Motor neuron (in vitro differentiated cells): Measurements from ENCODE around the gene SLC16A12. TPM values are rescaled to one million over a fixed set of nuclear protein-coding genes. Genes with fewer than 3 reads are reported as not detected.
A peak's percentile ranks its signal among the peaks of the same experiment; 100 is the strongest.
"Not testable (repeated sequence)": the region's sequence is repeated elsewhere in the genome, so short reads cannot be mapped to it uniquely, and the experiment has no call there.

Experiments used
- ATAC-seq, 8 experiments: fragments of 200-7000 bp; cut with Tn5 transposase; replicated peaks in 6 of 8; 2 replicates each; pipeline ENCODE4 v1.8.0; 2021; ENCODE audit warnings: mild to moderate bottlenecking in 8 of 8, moderate library complexity in 8 of 8
- H3K27ac ChIP-seq, 2 donors: fragments of 250-450 bp; sonication (Bioruptor Pico); 2 replicates each; pipeline ENCODE4 v1.9.0; 2021; ENCODE audit warnings: antibody characterized with exemption in 2 of 2, mild to moderate bottlenecking in 2 of 2, moderate library complexity in 1 of 2
- H3K4me1 ChIP-seq, 2 donors: fragments of 250-450 bp; sonication (Bioruptor Pico); replicated peaks in 1 of 2; 2 replicates each; pipeline ENCODE4 v1.6.1; 2021; ENCODE audit warnings: antibody characterized with exemption in 2 of 2, mild to moderate bottlenecking in 2 of 2, moderate library complexity in 1 of 2
- H3K4me3 ChIP-seq, 5 donors: fragments of 250-450 bp; sonication (Bioruptor Pico); 2 replicates each; pipeline ENCODE4 v1.9.0; 2021; ENCODE audit warnings: antibody characterized with exemption in 5 of 5, mild to moderate bottlenecking in 5 of 5, moderate library complexity in 4 of 5
- WGBS, 10 experiments: fragments of 450-650 bp; shearing (Covaris generic); methylation state at CpG; one replicate each; pipeline ENCODE4 v1.0.0; 2022; 5-methylcytosine and 5-hydroxymethylcytosine counted together
- in situ Hi-C, 9 experiments: fragments of 400-800 bp; cut with MboI; loops; one replicate each; pipeline ENCODE4 v1.15.0; 2021; ENCODE audit warnings: low sequenced_read_pairs in 9 of 9, low pct_unique_long_range_greater_than_20kb in 2 of 9; ENCODE audit not compliant: unreplicated experiment in 9 of 9
- total RNA-seq, 8 experiments: library from RNA; unstranded; fragments of 300-600 nt; gene quantifications; 2 replicates each; pipeline versions ENCODE4 v1.2.3 to v1.2.4, GENCODE V29; 2022

The SLC16A12 gene
- total RNA-seq, 8 experiments from 2014 or later, result under 0.01 to 15.8 (median 0.14) TPM; not detected in 3

- in situ Hi-C loops, result no loop called here
- Histone ChIP-seq H3K4me3 (no peak overlapping the region), H3K4me1 (no peaks in the 10 kb centered on the region), H3K27ac (no peak overlapping the region)
- ATAC-seq, result peak in 3 of 8 experiments; percentile 22 to 69 (median 29)
- WGBS, 10 experiments, result 36 to 100% (median 83%) methylated on average over 1 to 4 of the region's 4 CpGs
Measured at GRCh38 chr10:89540420-89540949, 5.1 kb upstream of the SLC16A12 start.

DNA sequence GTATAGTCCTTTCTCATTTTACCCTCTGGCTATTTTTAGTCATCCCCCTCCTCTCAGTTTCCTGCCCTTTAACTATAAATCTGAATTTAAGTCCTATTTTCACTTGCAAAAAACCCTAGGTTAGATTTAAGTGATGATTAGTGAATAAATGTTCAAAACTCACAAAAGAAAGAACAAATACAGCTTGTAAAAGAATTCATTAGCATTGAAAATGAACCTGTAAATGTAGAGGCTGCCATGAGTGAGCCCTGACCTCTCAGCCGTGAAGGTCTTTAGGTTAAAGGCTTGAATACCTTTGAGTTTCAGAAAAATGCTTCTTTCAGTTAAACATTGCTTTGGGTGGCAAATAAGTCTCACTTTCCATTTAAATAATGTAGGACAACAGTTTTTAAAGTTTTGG lies 2.0 kb upstream of the SLC16A12 start:
- WGBS, 10 experiments, result 0 to 100% (median 38%) methylated on average over 1 of the region's 1 CpG; no CpG with 5 or more reads in 4 of the 10 experiments
- in situ Hi-C loops, result no loop called here
- ATAC-seq, result no peak

GRCh38 chr10:89536013-89536354 lies 590 bp upstream of the SLC16A12 start:
- whole genome bisulfite sequencing, 10 experiments, result 16 to 100% (median 75%) methylated on average over 1 to 5 of the region's 16 CpGs
- ATAC-seq, result no peak
- Histone ChIP-seq H3K4me1 (no peaks in the 10 kb centered on the region), H3K27ac (no peak overlapping the region), H3K4me3 (peak overlapping the region; percentile 24 to 37 (median 31))
- in situ Hi-C loops, result no loop called here

More for the DNA sequence above, 2.0 kb upstream of the SLC16A12 start:
- Histone ChIP-seq H3K4me3 (no peak overlapping the region), H3K27ac (no peak overlapping the region), H3K4me1 (no peaks in the 10 kb centered on the region)

DNA sequence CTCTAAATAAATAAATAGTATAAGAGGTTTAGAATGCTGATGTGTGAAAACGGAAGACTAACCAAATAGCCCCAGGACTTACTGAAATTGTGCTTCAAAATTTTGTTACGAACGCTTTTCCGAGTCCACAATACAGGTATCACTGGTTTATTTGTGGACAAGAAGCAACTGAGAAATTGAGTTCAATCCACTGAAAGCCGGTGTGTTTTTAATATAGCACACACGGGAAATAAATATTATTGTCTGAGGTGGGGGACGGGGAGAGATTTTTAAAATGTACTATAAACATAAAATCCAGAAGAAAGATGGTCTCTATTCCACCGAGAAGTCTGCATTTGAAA lies 598 bp downstream of the SLC16A12 start:
- WGBS, 10 experiments, result 0 to 38% (median 16%) methylated on average over 1 to 8 of the region's 8 CpGs; no CpG with 5 or more reads in 1 of the 10 experiments
- ATAC-seq, result no peak
- Histone ChIP-seq H3K4me1 (no peaks in the 10 kb centered on the region), H3K4me3 (peak overlapping the region in 4 of 5 donors; percentile 27 to 37 (median 31)), H3K27ac (no peak overlapping the region)
- in situ Hi-C loops, result no loop called here

- H3K27ac ChIP-seq, result no peak overlapping the region
- no peak for ATAC-seq
- H3K4me3 ChIP-seq, result no peak overlapping the region
- 52 to 93% (median 76%) methylated on average over 2 to 3 of the region's 3 CpGs; no CpG with 5 or more reads in 2 of the 10 experiments for WGBS, 10 experiments
- no peaks in the 10 kb centered on the region for H3K4me1 ChIP-seq
- in situ Hi-C loops, result no loop called here
Measured at GRCh38 chr10:89532476-89532875, 2.9 kb downstream of the SLC16A12 start.

- H3K27ac ChIP-seq, result no peak overlapping the region
- ATAC-seq, result no peak
- in situ Hi-C loops, result no loop called here
- WGBS, 10 experiments, result 0 to 100% (median 75%) methylated on average over 1 to 3 of the region's 3 CpGs; no CpG with 5 or more reads in 1 of the 10 experiments
- H3K4me1 ChIP-seq, result no peaks in the 10 kb centered on the region
- no peak overlapping the region for H3K4me3 ChIP-seq
Measured at GRCh38 chr10:89531359-89531758, 4.0 kb downstream of the SLC16A12 start.

- 54 to 100% (median 80%) methylated on average over 1 to 5 of the region's 6 CpGs; no CpG with 5 or more reads in 5 of the 10 experiments for WGBS, 10 experiments
- H3K27ac ChIP-seq, H3K4me3 ChIP-seq, ATAC-seq, H3K4me1 ChIP-seq, in situ Hi-C loops: not testable (repeated sequence)
Measured at GRCh38 chr10:89529711-89530110, 5.7 kb downstream of the SLC16A12 start.

DNA sequence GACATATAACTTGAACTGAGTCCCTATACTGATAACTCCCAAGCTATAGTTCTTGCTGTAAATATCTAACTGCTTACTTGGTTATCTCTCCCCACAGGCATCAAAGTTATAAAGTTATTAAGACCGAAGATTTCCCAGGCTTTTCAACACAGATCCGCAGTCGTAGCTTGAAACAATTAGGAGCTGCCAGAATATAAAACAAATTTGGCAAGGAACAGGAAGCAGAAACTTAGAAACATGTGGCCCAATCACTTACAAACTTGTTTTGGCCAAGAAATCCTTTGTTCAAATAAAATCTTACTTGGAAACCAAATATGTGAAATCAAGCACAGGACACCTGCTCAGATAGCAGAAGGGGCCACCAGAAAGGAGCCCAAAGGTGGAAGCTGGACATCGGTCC lies 9.0 kb downstream of the SLC16A12 start:
- in situ Hi-C loops, result no loop called here
- 0 to 100% (median 85%) methylated on average over 1 to 4 of the region's 4 CpGs for WGBS, 10 experiments
- Histone ChIP-seq H3K4me1 (no peaks in the 10 kb centered on the region), H3K27ac (no peak overlapping the region), H3K4me3 (no peak overlapping the region)
- ATAC-seq, result no peak

DNA sequence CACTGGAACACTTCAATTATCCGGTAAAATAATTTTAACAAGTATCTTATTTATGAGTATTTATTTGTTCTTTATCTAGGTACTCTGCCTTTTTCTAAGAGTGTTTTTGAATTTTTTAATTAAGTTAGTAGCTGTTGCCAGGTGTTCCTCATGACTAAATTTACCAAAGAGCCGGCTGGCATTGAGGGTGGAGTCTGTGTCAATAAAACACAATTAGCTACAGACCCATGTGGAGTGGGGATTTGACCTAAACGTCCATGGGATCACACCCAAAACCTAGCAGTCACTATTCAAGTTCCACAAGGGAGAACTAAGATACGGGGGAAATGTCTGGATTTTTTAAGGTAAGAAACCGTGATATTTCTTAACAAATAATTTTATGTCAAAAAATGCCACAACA lies 9.8 kb downstream of the SLC16A12 start:
- Histone ChIP-seq H3K4me3 (no peak overlapping the region), H3K27ac (no peak overlapping the region), H3K4me1 (no peaks in the 10 kb centered on the region)
- in situ Hi-C loops, result no loop called here
- ATAC-seq, result peak in 1 of 8 experiments; percentile 50
- 30 to 94% (median 67%) methylated on average over 3 to 5 of the region's 5 CpGs; no CpG with 5 or more reads in 2 of the 10 experiments for WGBS, 10 experiments

- no peak for ATAC-seq
- in situ Hi-C loops, result no loop called here
- Histone ChIP-seq H3K4me3 (no peak overlapping the region), H3K4me1 (no peaks in the 10 kb centered on the region), H3K27ac (no peak overlapping the region)
- WGBS, 10 experiments, result 52 to 100% (median 74%) methylated on average over 2 to 6 of the region's 7 CpGs; no CpG with 5 or more reads in 2 of the 10 experiments
Measured at GRCh38 chr10:89524279-89524678, 11.1 kb downstream of the SLC16A12 start.

- Histone ChIP-seq H3K4me3 (no peak overlapping the region), H3K27ac (no peak overlapping the region), H3K4me1 (no peaks in the 10 kb centered on the region)
- ATAC-seq, result no peak
- WGBS, 10 experiments, result 60 to 100% (median 86%) methylated on average over 1 of the region's 1 CpG; no CpG with 5 or more reads in 3 of the 10 experiments
- in situ Hi-C loops, result no loop called here
Measured at GRCh38 chr10:89523274-89523673, 12.1 kb downstream of the SLC16A12 start.

DNA sequence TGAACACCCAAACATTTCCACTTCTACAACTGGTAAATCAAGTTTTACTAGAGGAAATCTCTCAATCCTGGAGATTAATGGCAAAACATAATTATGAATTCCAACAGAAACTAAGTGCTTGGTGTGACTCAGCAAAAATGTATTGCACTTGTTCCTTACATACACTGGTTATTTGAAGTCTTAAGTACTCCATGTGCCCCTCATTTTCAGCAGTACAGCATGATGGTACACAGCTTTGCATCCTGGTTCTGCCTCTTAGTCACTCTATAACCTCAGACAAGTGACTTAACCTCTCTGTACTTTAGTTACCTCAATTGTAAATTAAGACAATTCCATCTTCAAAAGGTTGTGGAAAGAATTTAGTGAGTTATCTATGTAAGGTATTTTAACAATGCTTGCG lies 12.9 kb downstream of the SLC16A12 start:
- Histone ChIP-seq H3K4me1 (no peaks in the 10 kb centered on the region), H3K27ac (no peak overlapping the region), H3K4me3 (no peak overlapping the region)
- no peak for ATAC-seq
- WGBS, 10 experiments, result 95 to 100% (median 100%) methylated on average over 1 of the region's 1 CpG; no CpG with 5 or more reads in 1 of the 10 experiments
- in situ Hi-C loops, result no loop called here

DNA sequence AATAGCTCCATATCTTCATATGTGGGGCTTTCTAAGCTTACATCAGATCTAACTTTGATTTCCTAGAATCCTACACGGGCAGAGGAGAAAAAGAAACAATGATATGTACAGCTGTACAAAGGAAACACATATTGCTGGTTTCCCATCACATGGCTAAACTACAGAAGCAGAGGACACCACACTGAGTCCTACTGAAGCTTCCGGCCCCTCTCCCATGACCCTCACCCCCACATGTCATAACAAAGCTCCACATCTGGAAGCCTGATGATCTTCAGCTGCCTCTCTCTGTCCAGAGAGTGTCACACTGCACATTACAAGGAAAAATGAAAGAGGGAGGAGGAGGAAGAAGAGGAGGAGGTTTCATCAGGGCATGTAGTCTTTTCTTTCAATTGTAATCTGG lies 14.0 kb downstream of the SLC16A12 start:
- Histone ChIP-seq H3K4me3 (no peak overlapping the region), H3K27ac (no peak overlapping the region), H3K4me1 (no peaks in the 10 kb centered on the region)
- in situ Hi-C loops, result no loop called here
- 33 to 75% (median 63%) methylated on average over 1 to 2 of the region's 2 CpGs; no CpG with 5 or more reads in 4 of the 10 experiments for WGBS, 10 experiments
- no peak for ATAC-seq

DNA sequence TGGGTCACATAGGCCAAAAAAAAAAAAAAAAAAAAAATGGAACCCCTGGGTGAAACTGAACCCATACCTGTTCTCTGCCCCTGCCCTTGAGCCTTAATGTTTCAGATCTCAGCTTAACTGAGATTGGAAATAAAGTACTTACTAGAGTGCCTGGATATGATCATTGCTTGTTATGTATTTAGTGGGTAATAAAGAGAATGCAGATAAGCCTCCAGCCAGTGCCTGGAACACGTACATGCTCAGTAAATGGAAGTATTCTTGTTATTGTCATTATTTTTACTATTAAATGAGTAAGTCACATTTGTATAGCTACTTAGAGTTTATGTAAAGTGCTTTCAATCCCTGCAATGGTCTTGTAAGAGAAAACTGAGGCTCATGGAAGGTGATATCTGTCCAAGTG lies 14.7 kb downstream of the SLC16A12 start:
- in situ Hi-C loops, result no loop called here

More for the DNA sequence above, 14.7 kb downstream of the SLC16A12 start:
- Histone ChIP-seq H3K4me1 (no peaks in the 10 kb centered on the region), H3K27ac (no peak overlapping the region), H3K4me3 (no peak overlapping the region)
- 60 to 100% (median 95%) methylated on average over 1 of the region's 1 CpG; no CpG with 5 or more reads in 4 of the 10 experiments for WGBS, 10 experiments
- ATAC-seq, result no peak
